ENCODE results near the gene MYL5. TPM values are rescaled to one million over a fixed set of nuclear protein-coding genes. Genes with fewer than 3 reads are reported as not detected.

The MYL5 gene, protein sequence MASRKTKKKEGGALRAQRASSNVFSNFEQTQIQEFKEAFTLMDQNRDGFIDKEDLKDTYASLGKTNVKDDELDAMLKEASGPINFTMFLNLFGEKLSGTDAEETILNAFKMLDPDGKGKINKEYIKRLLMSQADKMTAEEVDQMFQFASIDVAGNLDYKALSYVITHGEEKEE
- total RNA-seq: 2.4 and 3.9 TPM in 2 replicates

DNA sequence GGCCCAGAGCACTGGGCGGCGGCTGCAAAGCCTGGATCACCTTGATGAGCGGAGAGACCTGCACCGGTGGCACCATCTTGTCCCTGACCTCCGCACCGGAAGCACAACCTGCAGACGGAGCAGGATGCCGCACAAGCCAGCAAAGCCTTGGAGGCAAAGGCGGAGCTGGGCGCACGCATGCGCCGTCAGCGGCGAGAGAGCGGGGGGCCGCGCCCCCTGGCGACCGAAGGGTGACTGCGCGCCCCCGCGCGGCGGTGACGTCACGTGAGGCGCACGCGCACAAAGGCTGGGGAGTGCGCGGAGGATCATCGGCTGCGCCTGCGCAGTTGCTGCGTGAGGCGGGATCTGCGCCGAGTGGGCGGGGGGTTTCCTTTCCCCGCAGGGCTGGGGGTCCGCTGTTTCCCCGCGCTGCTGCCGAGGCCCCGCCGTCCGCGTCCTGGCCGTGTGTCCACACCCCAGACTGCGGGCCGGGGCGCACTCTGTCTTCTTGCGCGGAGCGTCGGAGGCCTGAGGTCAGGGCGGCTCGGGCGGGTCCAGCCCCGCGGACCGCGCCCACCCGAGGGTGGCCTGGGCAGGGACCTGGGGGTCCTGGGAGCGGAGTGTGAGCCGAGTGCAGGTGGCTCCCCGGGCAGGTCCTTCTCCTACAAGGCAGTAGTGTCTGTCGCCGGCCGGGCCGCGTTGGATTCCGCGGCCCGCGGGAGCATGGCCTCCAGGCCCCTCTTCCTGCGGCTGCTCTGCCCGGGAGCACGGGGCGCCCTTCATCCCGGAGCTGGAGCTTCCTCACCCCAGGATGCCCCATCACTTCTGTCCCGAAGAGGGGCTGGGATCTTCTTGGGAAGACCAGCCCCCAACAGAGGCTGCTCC, at the start of gene MYL5, which contains the start of gene ATP5ME:
Gene MYL5, plus strand, starts transcription at position 371 of the 864 bp plus-strand sequence. CDS start 3,485 bp downstream, outside the sequence.
Gene ATP5ME, minus strand, starts transcription at position 105 of the 864 bp plus-strand sequence. Its CDS starts 29 bp downstream, at position 76.

DNA sequence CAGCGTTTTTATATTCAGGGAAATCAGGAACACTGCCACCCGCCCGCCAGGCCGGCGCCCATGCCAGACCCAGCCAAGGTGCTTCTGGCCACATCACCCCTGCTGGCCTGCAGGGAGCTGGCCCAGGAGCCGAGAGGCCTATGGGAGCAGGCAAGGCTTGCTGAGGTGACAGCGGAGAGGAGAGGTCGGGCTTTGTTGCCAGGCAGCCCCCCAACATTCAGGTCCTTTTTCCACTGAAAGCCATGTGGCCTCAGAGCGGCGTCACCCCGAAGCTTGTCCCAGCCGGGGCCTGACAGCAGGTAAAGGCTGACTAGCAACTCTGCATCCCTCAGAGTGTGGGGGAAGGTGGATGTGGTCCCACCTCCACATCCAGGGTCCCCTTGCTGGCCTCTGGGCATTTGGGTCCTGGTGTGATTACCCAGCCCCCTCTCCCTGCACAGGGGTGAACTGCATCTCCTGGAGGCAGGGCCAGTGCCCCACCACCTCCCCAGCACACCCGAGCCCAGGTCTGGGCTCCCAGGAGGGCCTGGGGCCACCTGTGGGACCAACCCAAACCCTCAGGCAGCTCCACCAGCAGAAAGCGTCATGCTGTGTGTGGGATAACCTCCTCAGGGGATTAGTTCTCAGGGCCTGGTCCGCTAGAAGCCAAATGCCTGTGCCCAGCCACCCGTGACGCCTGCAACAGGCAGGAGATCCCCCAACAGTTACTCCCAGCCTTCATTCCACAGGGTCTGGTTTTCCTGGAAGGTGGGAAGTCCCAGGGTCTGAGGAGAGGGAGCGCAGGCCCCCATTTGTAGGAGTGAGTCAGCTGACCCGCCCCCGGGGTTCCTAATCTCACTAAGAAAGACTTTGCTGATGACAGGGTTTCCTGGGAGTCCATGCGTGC, 49.4 kb upstream of the MYL5 start, which contains the start of gene PDE6B:
Gene PDE6B, plus strand, starts transcription at position 869 of the 886 bp plus-strand sequence. CDS start 54 bp downstream, outside the sequence.

DNA sequence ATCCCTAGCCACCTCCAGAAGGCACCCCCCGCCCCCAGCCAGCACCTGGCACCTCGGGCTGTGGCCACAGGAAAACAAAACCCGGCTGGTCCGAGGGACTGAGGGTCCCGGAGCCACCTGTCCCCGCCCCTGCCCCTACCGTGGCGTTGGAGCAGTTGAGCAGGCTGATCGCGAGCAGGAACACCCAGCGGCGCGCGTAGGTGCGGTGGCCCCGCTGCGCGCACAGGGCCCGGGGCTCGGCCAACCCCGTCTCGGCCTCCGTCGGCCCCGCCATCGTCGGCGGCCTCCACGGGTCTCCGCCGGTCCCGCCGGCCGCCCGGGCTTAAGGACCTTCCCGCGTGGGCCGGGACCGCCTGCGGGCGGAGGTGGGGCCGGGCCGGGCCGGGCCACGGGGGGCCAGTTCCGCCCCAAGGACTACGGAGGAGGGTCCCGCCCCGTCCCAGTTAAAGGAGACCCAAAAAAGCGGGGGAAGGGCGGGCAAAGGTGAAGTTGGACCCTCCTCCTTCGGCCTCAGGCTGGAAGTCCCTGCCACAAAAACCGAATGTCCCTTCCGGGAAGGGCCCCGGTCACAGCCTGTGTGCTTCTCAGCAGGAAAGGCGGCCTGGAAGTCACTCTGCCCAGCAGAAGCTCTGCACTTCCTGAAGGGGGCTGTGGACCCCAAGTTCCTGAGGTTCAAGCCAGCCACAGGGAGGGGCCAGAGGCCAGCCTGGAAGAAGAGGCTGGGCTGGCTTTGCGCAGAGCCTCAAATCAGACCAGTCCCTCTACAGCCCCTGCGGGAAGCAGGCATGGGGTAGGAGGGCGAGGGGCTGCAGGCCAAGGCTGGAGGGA, 14.7 kb downstream of the MYL5 start, which contains the start of gene SLC49A3:
Gene SLC49A3, minus strand, starts transcription at position 298 of the 828 bp plus-strand sequence. Its CDS starts 24 bp downstream, at position 274.

DNA sequence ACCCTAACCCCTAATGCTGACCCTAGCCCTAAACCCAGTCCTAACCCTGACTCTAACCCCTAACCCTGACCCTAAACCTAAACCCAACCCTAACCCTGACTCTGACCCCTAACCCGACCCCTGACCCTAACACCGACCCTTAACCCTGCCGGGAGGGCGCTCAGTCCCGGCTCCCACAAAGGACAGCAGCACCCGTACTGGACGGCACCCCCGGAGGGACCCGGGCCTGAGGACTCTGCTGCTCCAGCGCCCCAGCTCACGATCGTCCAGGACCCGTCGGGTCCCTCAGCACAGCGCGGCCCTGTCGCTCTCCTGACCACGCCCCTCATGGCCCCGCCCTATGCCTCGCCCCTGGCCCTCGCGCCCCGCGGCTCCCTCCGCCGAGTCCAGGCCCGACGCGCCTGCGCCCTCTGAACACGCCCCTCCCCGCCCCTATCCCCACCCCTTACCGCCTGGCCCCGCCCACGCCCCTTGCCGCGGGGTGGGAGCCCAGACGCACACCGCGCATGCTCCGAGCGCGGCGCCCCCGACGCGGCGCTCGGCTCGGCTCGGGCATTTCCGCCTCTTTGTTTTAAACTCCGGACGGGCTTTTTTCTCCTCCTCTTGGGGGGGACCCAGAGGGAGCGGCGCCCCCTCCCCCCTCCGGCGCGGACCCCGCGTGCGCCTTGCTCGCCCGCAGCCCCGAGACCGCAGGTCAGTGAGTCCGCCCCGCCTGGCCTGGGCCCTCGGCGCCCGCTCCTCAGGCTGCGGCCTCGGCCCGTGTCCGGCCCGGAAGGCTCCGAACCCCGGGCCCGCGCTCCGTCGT, 31.1 kb downstream of the MYL5 start, which contains the start of gene PCGF3:
Gene PCGF3, plus strand, starts transcription at position 555 of the 805 bp plus-strand sequence. CDS start 27,849 bp downstream, outside the sequence.

Other genes with a start within 250 kb of the MYL5 start
- 9.9 and 13.9 TPM in 2 replicates for gene ZNF721, start 175.4 kb upstream of the MYL5 start, total RNA-seq
- 30.7 and 30.8 TPM in 2 replicates for gene PIGG, start 175.3 kb upstream of the MYL5 start, total RNA-seq
- gene TMEM271, start 98.2 kb upstream of the MYL5 start, total RNA-seq: not detected in 2 replicates
- 0.98 TPM in 1 of 2 replicates, not detected in the other for gene PDE6B, start 49.0 kb upstream of the MYL5 start, total RNA-seq
- 188 and 213 TPM in 2 replicates for gene ATP5ME, start 266 bp upstream of the MYL5 start, total RNA-seq
- gene SLC49A3, start 14.6 kb downstream of the MYL5 start, total RNA-seq: 7.9 and 9.4 TPM in 2 replicates
- gene PCGF3, start 31.3 kb downstream of the MYL5 start, total RNA-seq: 39.5 and 41.2 TPM in 2 replicates
- 0.20 TPM in 2 replicates for gene CPLX1, start 151.6 kb downstream of the MYL5 start, total RNA-seq